HEK293 (cell line): ENCODE data around the gene DNAJB8.

ENCODE experiments used
- CTCF ChIA-PET: fragments of 350-600 bp; formaldehyde crosslinking; extraction: SDS; loops from one replicate; lab custom pipeline; 2021; ENCODE audit warnings: antibody characterized with exemption; lab: Yijun Ruan, JAX
- POLR2A ChIA-PET: fragments of 300-600 bp; formaldehyde crosslinking; extraction: SDS; loops from one replicate; lab custom pipeline; 2020; ENCODE audit warnings: antibody characterized with exemption, inconsistent platforms; lab: Yijun Ruan, JAX
- H3K27ac ChIP-seq: fragments of 200-500 bp; sonication (Bioruptor generic); 2 replicates; pipeline ENCODE4 v1.5.1; 2014; ENCODE audit warnings: low read depth, low read length, control low read depth, inconsistent platforms; ENCODE audit errors: extremely low read depth
- H3K36me3 ChIP-seq, 2 experiments: fragments of 200-500 bp in 1 of 2; sonication (Bioruptor generic) in 1 of 2; 1 replicate in 1 of 2; 2 replicates in 1 of 2; pipeline ENCODE4 v1.5.1; 2014 to 2017; ENCODE audit warnings: inconsistent platforms in 2 of 2, low read length in 2 of 2; ENCODE audit not compliant: control insufficient read depth in 2 of 2, insufficient read depth in 1 of 2
- H3K4me1 ChIP-seq: fragments of 200-500 bp; sonication (Bioruptor generic); 2 replicates; pipeline ENCODE4 v1.5.1; 2014; ENCODE audit warnings: mild to moderate bottlenecking, low read length, inconsistent platforms; ENCODE audit not compliant: control insufficient read depth, insufficient read depth
- H3K4me3 ChIP-seq: 2 replicates; pipeline ENCODE4 v1.5.1; 2011; ENCODE audit warnings: low read depth, mild to moderate bottlenecking, control low read depth, low read length, moderate library complexity
- H3K9me3 ChIP-seq: fragments of 200-500 bp; sonication (Bioruptor generic); 2 replicates; pipeline ENCODE4 v1.5.1; 2014; ENCODE audit warnings: low read depth, low read length, inconsistent platforms; ENCODE audit not compliant: control insufficient read depth, insufficient read depth
- GLI2 ChIP-seq: fragments of 450-650 bp; formaldehyde crosslinking; IDR thresholded peaks from 2 replicates; pipeline ENCODE4; 2017; ENCODE audit warnings: missing biosample characterization, missing genetic modification characterization, low read depth, borderline replicate concordance
- GLI4 ChIP-seq: fragments of 450-650 bp; formaldehyde crosslinking; IDR thresholded peaks from 2 replicates; pipeline ENCODE4 v1.5.1; 2016; ENCODE audit warnings: missing biosample characterization, missing genetic modification characterization
- KLF1 ChIP-seq: fragments of 450-650 bp; formaldehyde crosslinking; IDR thresholded peaks from 2 replicates; pipeline ENCODE4 v1.5.1; 2016; ENCODE audit warnings: missing biosample characterization, missing genetic modification characterization
- OVOL3 ChIP-seq: fragments of 450-650 bp; formaldehyde crosslinking; IDR thresholded peaks from 2 replicates; pipeline ENCODE4 v1.5.1; 2016; ENCODE audit warnings: missing biosample characterization, missing genetic modification characterization
- PRDM1 ChIP-seq: fragments of 450-650 bp; formaldehyde crosslinking; IDR thresholded peaks from 2 replicates; pipeline ENCODE4; 2016; ENCODE audit warnings: missing biosample characterization, missing genetic modification characterization
- PRDM10 ChIP-seq: fragments of 450-650 bp; formaldehyde crosslinking; IDR thresholded peaks from 2 replicates; pipeline ENCODE4 v1.5.1; 2016; ENCODE audit warnings: missing biosample characterization, missing genetic modification characterization
- SETDB1 ChIP-seq: IDR thresholded peaks from one replicate; pipeline ENCODE4 v1.6.1; 2017; ENCODE audit warnings: mild to moderate bottlenecking, low read length, moderate library complexity, mixed read lengths; ENCODE audit not compliant: insufficient read length
- ZFP3 ChIP-seq: fragments of 450-650 bp; formaldehyde crosslinking; IDR thresholded peaks from 2 replicates; pipeline ENCODE4 v1.5.1; 2016; ENCODE audit warnings: low read depth, missing biosample characterization, missing genetic modification characterization
- ZFP69B ChIP-seq: fragments of 450-650 bp; formaldehyde crosslinking; IDR thresholded peaks from 2 replicates; pipeline ENCODE4 v1.5.1; 2016; ENCODE audit warnings: missing biosample characterization, missing genetic modification characterization
- ZNF184 ChIP-seq: fragments of 450-650 bp; IDR thresholded peaks from 2 replicates; pipeline ENCODE4 v1.5.1; 2018; ENCODE audit warnings: missing biosample characterization, mild to moderate bottlenecking, missing genetic modification characterization
- ZNF2 ChIP-seq: fragments of 450-650 bp; formaldehyde crosslinking; IDR thresholded peaks from 2 replicates; pipeline ENCODE4 v1.5.1; 2016; ENCODE audit warnings: missing biosample characterization, missing genetic modification characterization
- ZNF23 ChIP-seq: fragments of 450-650 bp; formaldehyde crosslinking; IDR thresholded peaks from 2 replicates; pipeline ENCODE4 v1.5.1; 2016; ENCODE audit warnings: missing biosample characterization, missing genetic modification characterization, borderline replicate concordance
- ZNF350 ChIP-seq: fragments of 450-650 bp; formaldehyde crosslinking; IDR thresholded peaks from 2 replicates; pipeline ENCODE4 v1.5.0; 2017; ENCODE audit warnings: missing biosample characterization, mild to moderate bottlenecking, missing genetic modification characterization
- ZNF362 ChIP-seq: fragments of 450-650 bp; formaldehyde crosslinking; IDR thresholded peaks from 2 replicates; pipeline ENCODE4 v1.5.1; 2016; ENCODE audit warnings: missing biosample characterization, missing genetic modification characterization
- ZNF501 ChIP-seq: fragments of 450-650 bp; formaldehyde crosslinking; IDR thresholded peaks from 2 replicates; pipeline ENCODE4 v1.5.1; 2016; ENCODE audit warnings: missing biosample characterization, missing genetic modification characterization
- ZNF558 ChIP-seq: fragments of 450-650 bp; formaldehyde crosslinking; IDR thresholded peaks from 2 replicates; pipeline ENCODE4 v1.5.1; 2016; ENCODE audit warnings: missing biosample characterization, missing genetic modification characterization
- ZNF610 ChIP-seq: fragments of 450-650 bp; formaldehyde crosslinking; IDR thresholded peaks from 2 replicates; pipeline ENCODE4 v1.5.1; 2016; ENCODE audit warnings: missing biosample characterization, missing genetic modification characterization, borderline replicate concordance
- ZNF621 ChIP-seq: fragments of 450-650 bp; formaldehyde crosslinking; IDR thresholded peaks from 2 replicates; pipeline ENCODE4 v1.5.1; 2017; ENCODE audit warnings: missing biosample characterization, missing genetic modification characterization
- ZNF664 ChIP-seq: fragments of 450-650 bp; formaldehyde crosslinking; IDR thresholded peaks from 2 replicates; pipeline ENCODE4 v1.5.1; 2016; ENCODE audit warnings: missing biosample characterization, missing genetic modification characterization
- ZNF768 ChIP-seq: fragments of 450-650 bp; formaldehyde crosslinking; IDR thresholded peaks from 2 replicates; pipeline ENCODE4 v1.5.1; 2018; ENCODE audit warnings: missing biosample characterization, mild to moderate bottlenecking, missing genetic modification characterization
- ZNF791 ChIP-seq: fragments of 450-650 bp; formaldehyde crosslinking; IDR thresholded peaks from 2 replicates; pipeline ENCODE4 v1.5.1; 2016; ENCODE audit warnings: missing biosample characterization, missing genetic modification characterization
- ZNF837 ChIP-seq: fragments of 450-650 bp; formaldehyde crosslinking; IDR thresholded peaks from 2 replicates; pipeline ENCODE4 v1.5.1; 2016; ENCODE audit warnings: missing biosample characterization, missing genetic modification characterization
- ZSCAN18 ChIP-seq: fragments of 450-650 bp; formaldehyde crosslinking; IDR thresholded peaks from 2 replicates; pipeline ENCODE4 v1.5.1; 2016; ENCODE audit warnings: missing biosample characterization, missing genetic modification characterization

The DNAJB8 gene

GRCh38 chr3:128508852-128509251 is 42.2 kb upstream of the DNAJB8 start:
- TF ChIP-seq ZNF2 (tag by site-specific recombination) (no peak), ZNF837 (tag by site-specific recombination) (no peak), ZNF610 (tag by site-specific recombination) (no peak), PRDM1 (tag by site-specific recombination) (no peak), ZFP69B (tag by site-specific recombination) (no peak)
- ChIA-PET POLR2A (no interaction called here), CTCF (interaction anchor here (0.6 kb wide), 1 partner anchor 337 kb away, joined by 4 read pairs; no protein-coding TSS in a partner anchor)
- Histone ChIP-seq H3K9me3 (no peaks in the 10 kb centered on the region), H3K4me3 (no peak overlapping the region), H3K36me3 (no peaks in the 10 kb centered on the region), H3K4me1 (no peaks in the 10 kb centered on the region), H3K27ac (no peak overlapping the region)

- POLR2A ChIA-PET, result interaction anchor here (0.5 kb wide), 1 partner anchor 100 kb away, joined by 5 read pairs; no protein-coding TSS in a partner anchor
- Histone ChIP-seq H3K4me1 (no peaks in the 10 kb centered on the region), H3K27ac (no peak overlapping the region)
- CTCF ChIA-PET, result interaction anchor here (0.9 kb wide), 1 partner anchor 330 kb away, joined by 5 read pairs; no protein-coding TSS in a partner anchor
- no peak for TF ChIP-seq ZNF184 (tag by site-specific recombination)
- no peak for TF ChIP-seq ZNF362 (tag by site-specific recombination)
- no peak for TF ChIP-seq ZNF501 (tag by site-specific recombination)
- TF ChIP-seq ZSCAN18, result no peak
- TF ChIP-seq ZFP3, result no peak
- TF ChIP-seq, all 188 proteins: peak for 0
- H3K36me3 ChIP-seq, result no peaks in the 10 kb centered on the region
- no peak overlapping the region for H3K4me3 ChIP-seq
- no peaks in the 10 kb centered on the region for H3K9me3 ChIP-seq
These were observed 40.1 kb upstream of the DNAJB8 start for GRCh38 chr3:128506754-128507153.

- ChIA-PET POLR2A (no interaction called here), CTCF (interaction anchor here (0.9 kb wide), 1 partner anchor 329 kb away, joined by 5 read pairs; no protein-coding TSS in a partner anchor)
- Histone ChIP-seq H3K4me1 (no peaks in the 10 kb centered on the region), H3K4me3 (no peak overlapping the region), H3K27ac (no peak overlapping the region), H3K9me3 (no peaks in the 10 kb centered on the region), H3K36me3 (no peaks in the 10 kb centered on the region)
- no peak for TF ChIP-seq ZNF621 (tag by site-specific recombination)
- peak; percentile 30 for TF ChIP-seq SETDB1
These were observed 39.1 kb upstream of the DNAJB8 start for GRCh38 chr3:128505771-128506170.

- Histone ChIP-seq H3K9me3 (no peaks in the 10 kb centered on the region), H3K4me3 (no peak overlapping the region), H3K27ac (no peak overlapping the region), H3K36me3 (no peaks in the 10 kb centered on the region), H3K4me1 (no peaks in the 10 kb centered on the region)
- POLR2A ChIA-PET, result no interaction called here
- CTCF ChIA-PET, result interaction anchor here (0.6 kb wide), 1 partner anchor 8 kb away, joined by 4 read pairs; no protein-coding TSS in a partner anchor
- TF ChIP-seq GLI4, result no peak
- no peak for TF ChIP-seq ZNF350 (tag by site-specific recombination)
- TF ChIP-seq ZNF23 (tag by site-specific recombination), result no peak
- TF ChIP-seq GLI2 (tag by site-specific recombination), result no peak
- no peak for TF ChIP-seq PRDM10 (tag by site-specific recombination)
- no peak for TF ChIP-seq KLF1 (tag by site-specific recombination)
- no peak for TF ChIP-seq OVOL3 (tag by site-specific recombination)
- TF ChIP-seq ZNF768 (tag by site-specific recombination), result no peak
- TF ChIP-seq ZNF791 (tag by site-specific recombination), result no peak
- TF ChIP-seq ZNF558, result no peak
- no peak for TF ChIP-seq ZNF664
These were observed 38.5 kb upstream of the DNAJB8 start for GRCh38 chr3:128504963-128505730.
